A673 (cell line): Measurements from ENCODE around the gene G6PC1. TPM values are rescaled to one million over a fixed set of nuclear protein-coding genes. Genes with fewer than 3 reads are reported as not detected.

ENCODE experiments used
- BruUV-seq: library from RNA; stranded (reverse); fragments of 400-500 nt; replicated peaks from 2 replicates; lab custom pipeline; 2021; lab: Mats Ljungman, UMichigan
- CTCF ChIA-PET: fragments of 300-600 bp; sonication (Branson Sonifier 250); formaldehyde crosslinking; loops from one replicate; lab custom pipeline; 2022; ENCODE audit warnings: antibody characterized with exemption; lab: Charles Lee
- POLR2A ChIA-PET: fragments of 300-600 bp; sonication (Branson Sonifier 250); formaldehyde crosslinking; loops from one replicate; lab custom pipeline; 2022; ENCODE audit warnings: antibody characterized with exemption; ENCODE audit not compliant: low non-redundant PET; lab: Charles Lee
- DNase-seq: peaks from one replicate; pipeline ENCODE4 v3.0.0-alpha.2; 2015; ENCODE audit warnings: low spot score
- H3K27ac ChIP-seq: fragments of 200-600 bp; sonication (generic); 2 replicates; pipeline ENCODE4 v1.5.1; 2016; ENCODE audit warnings: mixed run types, low read depth, mild to moderate bottlenecking, mixed read lengths, antibody characterized with exemption, low read length; ENCODE audit not compliant: poor library complexity, severe bottlenecking
- H3K27me3 ChIP-seq: fragments of 200-600 bp; sonication (generic); replicated peaks from 2 replicates; pipeline ENCODE4 v1.6.1; 2017; ENCODE audit warnings: mixed run types, low read depth, mild to moderate bottlenecking, mixed read lengths, antibody characterized with exemption, low read length; ENCODE audit not compliant: insufficient read depth, poor library complexity
- H3K36me3 ChIP-seq: fragments of 200-600 bp; sonication (generic); 2 replicates; pipeline ENCODE4 v1.6.1; 2016; ENCODE audit warnings: mixed run types, mild to moderate bottlenecking, mixed read lengths, antibody characterized with exemption, low read length; ENCODE audit not compliant: insufficient read depth, poor library complexity, severe bottlenecking
- H3K4me1 ChIP-seq: fragments of 200-600 bp; sonication (generic); 2 replicates; pipeline ENCODE4 v1.6.1; 2017; ENCODE audit warnings: mixed run types, mild to moderate bottlenecking, mixed read lengths, antibody characterized with exemption, low read length; ENCODE audit not compliant: insufficient read depth, poor library complexity, severe bottlenecking
- H3K4me3 ChIP-seq: fragments of 200-600 bp; sonication (generic); 2 replicates; pipeline ENCODE4 v1.5.1; 2016; ENCODE audit warnings: low read depth, mixed run types, mild to moderate bottlenecking, mixed read lengths, low read length; ENCODE audit not compliant: poor library complexity, severe bottlenecking
- H3K9me3 ChIP-seq: fragments of 200-600 bp; sonication (generic); 2 replicates; pipeline ENCODE4 v1.6.1; 2016; ENCODE audit warnings: mixed run types, low read depth, mild to moderate bottlenecking, mixed read lengths, antibody characterized with exemption, low read length; ENCODE audit not compliant: poor library complexity, severe bottlenecking
- EZH2 ChIP-seq: fragments of 200-600 bp; sonication (generic); IDR thresholded peaks from 2 replicates; pipeline ENCODE4 v1.6.1; 2017; ENCODE audit warnings: borderline replicate concordance, low read depth, mild to moderate bottlenecking, mixed read lengths, antibody characterized with exemption, low read length; ENCODE audit not compliant: poor library complexity, severe bottlenecking
- intact Hi-C: fragments of 100-400 bp; cut with micrococcal nuclease; formaldehyde crosslinking; loops from one replicate; pipeline ENCODE4 v1.10.0; 2022; ENCODE audit not compliant: unreplicated experiment
- total RNA-seq: library from RNA; stranded (reverse); gene quantifications from 2 replicates; pipeline ENCODE4 v1.2.3, GENCODE V29; 2021
- TF ChIP-seq, protein P1 (sequence below): fragments of 300-800, 200-600 bp; sonication (generic); conservative IDR thresholded peaks from 2 replicates; pipeline ENCODE4 v1.5.1; 2017; ENCODE audit warnings: low read depth, mild to moderate bottlenecking, antibody characterized with exemption, low read length, moderate library complexity, mixed read lengths

G6PC1 gene
- total RNA-seq, 1 experiment from 2014 or later, result not detected

- Histone ChIP-seq H3K36me3 (no peaks in the 10 kb centered on the region), H3K27me3 (no peaks in the 10 kb centered on the region), H3K4me1 (no peaks in the 10 kb centered on the region), H3K9me3 (no peaks in the 10 kb centered on the region), H3K4me3 (no peak overlapping the region), H3K27ac (no peak overlapping the region)
- TF ChIP-seq, protein P1, sequence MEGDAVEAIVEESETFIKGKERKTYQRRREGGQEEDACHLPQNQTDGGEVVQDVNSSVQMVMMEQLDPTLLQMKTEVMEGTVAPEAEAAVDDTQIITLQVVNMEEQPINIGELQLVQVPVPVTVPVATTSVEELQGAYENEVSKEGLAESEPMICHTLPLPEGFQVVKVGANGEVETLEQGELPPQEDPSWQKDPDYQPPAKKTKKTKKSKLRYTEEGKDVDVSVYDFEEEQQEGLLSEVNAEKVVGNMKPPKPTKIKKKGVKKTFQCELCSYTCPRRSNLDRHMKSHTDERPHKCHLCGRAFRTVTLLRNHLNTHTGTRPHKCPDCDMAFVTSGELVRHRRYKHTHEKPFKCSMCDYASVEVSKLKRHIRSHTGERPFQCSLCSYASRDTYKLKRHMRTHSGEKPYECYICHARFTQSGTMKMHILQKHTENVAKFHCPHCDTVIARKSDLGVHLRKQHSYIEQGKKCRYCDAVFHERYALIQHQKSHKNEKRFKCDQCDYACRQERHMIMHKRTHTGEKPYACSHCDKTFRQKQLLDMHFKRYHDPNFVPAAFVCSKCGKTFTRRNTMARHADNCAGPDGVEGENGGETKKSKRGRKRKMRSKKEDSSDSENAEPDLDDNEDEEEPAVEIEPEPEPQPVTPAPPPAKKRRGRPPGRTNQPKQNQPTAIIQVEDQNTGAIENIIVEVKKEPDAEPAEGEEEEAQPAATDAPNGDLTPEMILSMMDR, result no peak
- intact Hi-C loops, result no loop called here
- POLR2A ChIA-PET, result no interaction called here
- BruUV-seq, result no TSS peak
- CTCF ChIA-PET, result no interaction called here
- DNase-seq, result no peak
Observed at GRCh38 chr17:42924891-42925290, 24.3 kb downstream of the G6PC1 start.

- no peaks in the 10 kb centered on the region for H3K4me1 ChIP-seq
- H3K27me3 ChIP-seq, result no peaks in the 10 kb centered on the region
- peak; percentile 70 for DNase-seq
- ChIA-PET CTCF (no interaction called here), POLR2A (interaction anchor here (1.2 kb wide), 1 partner anchor 17 kb away, joined by 4 read pairs; no protein-coding TSS in a partner anchor)
- H3K27ac ChIP-seq, result no peak overlapping the region
- H3K9me3 ChIP-seq, result no peaks in the 10 kb centered on the region
- no TSS peak for BruUV-seq
- intact Hi-C loops, result no loop called here
- TF ChIP-seq EZH2, result no peak
- TF ChIP-seq, protein P1, result peak; percentile 49
- no peak overlapping the region for H3K4me3 ChIP-seq
- no peaks in the 10 kb centered on the region for H3K36me3 ChIP-seq
Observed at GRCh38 chr17:42928714-42929496, 28.3 kb downstream of the G6PC1 start.

GRCh38 chr17:42929497-42929844 is 28.9 kb downstream of the G6PC1 start:
- Histone ChIP-seq H3K9me3 (no peaks in the 10 kb centered on the region), H3K4me1 (no peaks in the 10 kb centered on the region), H3K4me3 (no peak overlapping the region), H3K27me3 (no peaks in the 10 kb centered on the region), H3K27ac (no peak overlapping the region), H3K36me3 (no peaks in the 10 kb centered on the region)
- POLR2A ChIA-PET, result interaction anchor here (1.2 kb wide), 1 partner anchor 18 kb away, joined by 4 read pairs; no protein-coding TSS in a partner anchor
- no TSS peak for BruUV-seq
- no peak for DNase-seq
- intact Hi-C loops, result no loop called here
- TF ChIP-seq EZH2, result no peak
- TF ChIP-seq, protein P1, result peak; percentile 6; the same call in 1 of the 2 replicates
- CTCF ChIA-PET, result no interaction called here
